Lower leg skin (tissue), 4 donors: ENCODE results near the gene ATP13A2. TPM values are rescaled to one million over a fixed set of nuclear protein-coding genes. Genes with fewer than 3 reads are reported as not detected.

Experiments
- DNase-seq, 2 donors: peaks; one replicate each; pipeline ENCODE4 v3.0.0-alpha.2; 2019; ENCODE audit warnings: low spot score in 2 of 2
- H3K4me3 ChIP-seq: fragments of 200-600 bp; sonication (generic); 2 replicates; pipeline ENCODE4 v1.5.1; 2017; ENCODE audit warnings: mild to moderate bottlenecking, low read depth; ENCODE audit not compliant: poor library complexity, severe bottlenecking
- POLR2A ChIP-seq, 2 donors: fragments of 450-650 bp; IDR thresholded peaks; one replicate each; pipeline ENCODE4 v1.6.1; 2016 to 2017; ENCODE audit warnings: antibody characterized with exemption in 2 of 2, mild to moderate bottlenecking in 1 of 2, moderate library complexity in 1 of 2
- WGBS, 2 donors: methylation state at CpG; one replicate each; pipeline ENCODE4 v1.1.5; 2018; 5-methylcytosine and 5-hydroxymethylcytosine counted together
- intact Hi-C: fragments of 100-400 bp; cut with DNase I; formaldehyde crosslinking; loops from one replicate; pipeline ENCODE4 v1.15.0; 2023; ENCODE audit warnings: low total_unique reads
- total RNA-seq, 4 donors: library from RNA; depleted of rRNA; stranded (reverse); fragments of >200 nt; gene quantifications; one replicate each; pipeline ENCODE4 v1.1.0, GENCODE V29; 2016
- TF ChIP-seq, protein P1 (sequence below), 3 donors: fragments of 450-650 bp; IDR thresholded peaks; one replicate each; pipeline ENCODE4 v1.5.1; 2016; ENCODE audit warnings: antibody characterized with exemption in 3 of 3, mild to moderate bottlenecking in 3 of 3, moderate library complexity in 2 of 3

The ATP13A2 gene
- total RNA-seq, 4 donors from 2014 or later, result 22.1 to 50.2 (median 38.8) TPM

DNA sequence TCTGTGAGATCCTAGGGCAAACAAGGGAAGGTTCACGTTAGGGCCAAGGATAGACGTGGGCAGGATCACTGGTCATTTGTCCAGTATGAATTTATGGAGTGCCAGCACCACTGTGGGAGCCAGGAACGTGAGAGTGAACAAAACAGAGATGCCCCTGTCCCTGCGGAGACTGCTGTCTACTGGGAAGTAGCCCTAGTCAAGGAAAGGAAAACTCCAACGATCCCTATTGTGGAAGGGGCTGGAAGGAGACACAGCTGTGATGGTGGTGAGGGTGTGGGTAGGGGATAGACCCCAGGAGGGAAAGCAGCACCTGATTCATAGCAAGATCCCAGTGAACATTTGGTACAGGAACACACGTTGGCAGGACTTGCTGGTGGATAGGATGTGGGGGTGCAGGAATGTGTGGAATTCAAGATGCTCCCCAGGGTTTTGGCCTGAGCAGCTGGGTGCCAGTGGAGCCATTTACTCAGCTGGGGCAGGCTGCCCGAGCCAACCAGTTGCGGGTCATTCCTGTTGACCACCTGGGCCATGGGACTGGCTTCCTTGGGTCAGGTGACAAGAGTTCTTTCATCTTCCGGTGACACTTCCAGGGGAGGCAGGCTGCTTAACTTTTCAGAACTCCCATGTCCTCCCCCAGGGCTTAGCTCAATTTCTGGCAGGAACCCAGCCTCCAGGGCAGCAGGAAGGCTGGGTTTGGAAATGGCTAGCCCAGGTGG, 1.2 kb upstream of the ATP13A2 start:
- TF ChIP-seq, protein P1, sequence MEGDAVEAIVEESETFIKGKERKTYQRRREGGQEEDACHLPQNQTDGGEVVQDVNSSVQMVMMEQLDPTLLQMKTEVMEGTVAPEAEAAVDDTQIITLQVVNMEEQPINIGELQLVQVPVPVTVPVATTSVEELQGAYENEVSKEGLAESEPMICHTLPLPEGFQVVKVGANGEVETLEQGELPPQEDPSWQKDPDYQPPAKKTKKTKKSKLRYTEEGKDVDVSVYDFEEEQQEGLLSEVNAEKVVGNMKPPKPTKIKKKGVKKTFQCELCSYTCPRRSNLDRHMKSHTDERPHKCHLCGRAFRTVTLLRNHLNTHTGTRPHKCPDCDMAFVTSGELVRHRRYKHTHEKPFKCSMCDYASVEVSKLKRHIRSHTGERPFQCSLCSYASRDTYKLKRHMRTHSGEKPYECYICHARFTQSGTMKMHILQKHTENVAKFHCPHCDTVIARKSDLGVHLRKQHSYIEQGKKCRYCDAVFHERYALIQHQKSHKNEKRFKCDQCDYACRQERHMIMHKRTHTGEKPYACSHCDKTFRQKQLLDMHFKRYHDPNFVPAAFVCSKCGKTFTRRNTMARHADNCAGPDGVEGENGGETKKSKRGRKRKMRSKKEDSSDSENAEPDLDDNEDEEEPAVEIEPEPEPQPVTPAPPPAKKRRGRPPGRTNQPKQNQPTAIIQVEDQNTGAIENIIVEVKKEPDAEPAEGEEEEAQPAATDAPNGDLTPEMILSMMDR (IDR thresholded peaks at IDR 0.05), result no peak
- no peak for TF ChIP-seq POLR2A (IDR thresholded peaks at IDR 0.05)
- 65 to 71% methylated on average over 9 of the region's 9 CpGs for WGBS, 2 donors
- H3K4me3 ChIP-seq, result no peak overlapping the region
- no peak for DNase-seq
- intact Hi-C loops, result no loop called here

DNA sequence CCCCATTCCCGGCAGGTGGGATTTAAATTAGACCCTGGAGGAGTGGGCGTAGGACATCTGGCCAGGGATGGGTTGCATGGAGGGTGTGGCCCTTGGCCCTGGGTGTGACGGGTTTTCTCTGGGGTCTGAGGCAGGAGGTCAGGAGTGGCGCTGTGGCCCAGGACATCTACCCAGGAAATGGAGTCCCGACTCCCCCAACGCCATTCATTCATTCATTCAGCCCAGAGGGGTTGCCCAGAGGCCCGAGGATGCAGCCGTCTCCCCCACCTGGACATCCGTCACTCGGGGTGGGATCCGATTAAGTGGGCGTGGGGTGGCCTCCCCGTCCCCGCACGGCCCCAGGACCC, 663 bp downstream of the ATP13A2 start:
- intact Hi-C loops, result no loop called here
- peak overlapping the region; percentile 66 for H3K4me3 ChIP-seq
- DNase-seq, result no peak
- 0 to 1% methylated on average over 13 to 15 of the region's 15 CpGs for WGBS, 2 donors
- TF ChIP-seq, protein P1 (IDR thresholded peaks at IDR 0.05), result no peak
- TF ChIP-seq POLR2A (IDR thresholded peaks at IDR 0.05), result no peak

DNA sequence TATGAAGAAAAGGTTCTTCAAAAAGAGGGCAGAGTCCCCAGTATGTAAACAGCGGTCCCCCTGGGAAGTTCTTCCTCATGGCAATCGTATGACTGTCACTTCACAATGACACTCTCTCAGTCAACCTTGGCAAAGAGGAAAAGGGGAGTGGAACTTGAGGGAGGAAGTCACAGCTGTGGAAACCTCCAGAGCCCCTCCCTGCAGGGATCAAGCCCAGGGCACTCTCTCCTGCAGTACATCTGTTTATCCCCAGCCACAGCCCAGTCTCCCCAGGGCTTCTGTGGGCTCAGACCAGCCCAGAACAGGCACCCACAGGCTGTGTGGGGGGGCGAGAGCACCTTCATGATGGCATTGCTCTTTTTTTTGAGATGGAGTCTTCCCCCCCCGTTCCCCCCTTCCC, 2.0 kb downstream of the ATP13A2 start:
- DNase-seq, result no peak
- WGBS, 2 donors, result 38 to 63% methylated on average over 4 of the region's 4 CpGs
- intact Hi-C loops, result no loop called here
- TF ChIP-seq, protein P1 (IDR thresholded peaks at IDR 0.05), result no peak
- TF ChIP-seq POLR2A (IDR thresholded peaks at IDR 0.05), result no peak
- no peak overlapping the region for H3K4me3 ChIP-seq

DNA sequence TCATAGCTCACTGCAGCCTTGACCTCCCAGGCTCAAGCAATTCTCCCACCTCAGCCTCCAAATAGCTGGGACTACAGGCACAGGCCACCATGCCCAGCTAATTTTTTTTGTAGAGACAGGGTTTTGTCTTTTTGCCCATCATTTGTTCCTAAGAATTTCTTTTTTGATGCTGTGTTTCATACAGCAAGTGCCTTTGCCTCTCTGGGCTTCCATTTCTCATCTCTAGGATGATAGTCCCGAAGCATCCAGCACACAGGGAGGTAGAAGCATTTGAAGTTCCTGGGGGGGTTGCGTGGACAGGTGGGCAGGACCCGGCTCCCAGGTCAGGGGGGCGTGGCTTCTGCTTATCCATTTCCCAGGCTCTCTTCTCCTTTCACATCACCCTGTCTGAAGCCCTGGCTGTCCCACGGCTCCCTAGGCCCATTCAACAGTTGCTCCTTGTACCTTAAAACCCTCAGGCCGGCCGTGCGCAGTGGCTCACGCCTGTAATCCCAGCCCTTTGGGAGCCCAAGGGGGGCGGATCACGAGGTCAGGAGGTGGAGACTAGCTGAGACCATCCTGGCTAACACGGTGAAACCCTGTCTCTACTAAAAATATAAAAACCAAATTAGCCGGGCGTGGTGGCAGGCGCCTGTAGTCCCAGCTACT, 3.4 kb downstream of the ATP13A2 start:
- TF ChIP-seq, protein P1 (IDR thresholded peaks at IDR 0.05), result no peak
- no peak for TF ChIP-seq POLR2A (IDR thresholded peaks at IDR 0.05)
- 87 to 93% methylated on average over 15 of the region's 15 CpGs for WGBS, 2 donors
- DNase-seq, result no peak
- intact Hi-C loops, result no loop called here
- no peak overlapping the region for H3K4me3 ChIP-seq

DNA sequence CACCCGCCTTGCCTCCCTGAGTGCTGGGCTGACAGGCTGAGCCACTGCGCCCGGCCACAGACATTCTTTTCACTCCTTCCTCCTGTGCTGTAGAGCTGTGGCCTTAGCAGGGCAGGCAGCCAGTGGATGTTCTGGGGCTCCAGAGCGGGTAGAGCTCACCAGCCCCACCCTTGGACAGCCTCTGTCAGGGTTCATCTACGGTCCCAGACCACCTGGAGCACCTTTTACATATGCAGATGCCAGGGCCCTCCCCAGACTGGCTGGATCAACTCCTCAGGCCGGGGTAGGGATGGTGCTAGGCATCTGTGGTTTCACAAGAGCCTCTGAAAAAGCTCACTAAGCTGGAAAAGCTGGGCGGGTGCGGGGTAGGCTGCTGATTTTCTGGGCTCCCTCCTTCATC, 4.6 kb downstream of the ATP13A2 start:
- TF ChIP-seq, protein P1 (IDR thresholded peaks at IDR 0.05), result no peak
- TF ChIP-seq POLR2A (IDR thresholded peaks at IDR 0.05), result no peak
- no peak overlapping the region for H3K4me3 ChIP-seq
- no peak for DNase-seq
- intact Hi-C loops, result no loop called here
- 85 to 87% methylated on average over 8 of the region's 8 CpGs for WGBS, 2 donors
